ENCODE results near the gene TP73. TPM values are rescaled to one million over a fixed set of nuclear protein-coding genes. Genes with fewer than 3 reads are reported as not detected.

TP73 gene
- total RNA-seq: under 0.01 TPM

- DNase-seq (ENCODE audit: low read depth in 2 of 3, low spot score in 2 of 3): no peak
Observed at GRCh38 chr1:3651930-3652547, at the start of gene TP73. Gene TP73, plus strand, starts transcription at chr1:3652516. Its CDS starts 29,850 bp downstream, at chr1:3682366.

DNA sequence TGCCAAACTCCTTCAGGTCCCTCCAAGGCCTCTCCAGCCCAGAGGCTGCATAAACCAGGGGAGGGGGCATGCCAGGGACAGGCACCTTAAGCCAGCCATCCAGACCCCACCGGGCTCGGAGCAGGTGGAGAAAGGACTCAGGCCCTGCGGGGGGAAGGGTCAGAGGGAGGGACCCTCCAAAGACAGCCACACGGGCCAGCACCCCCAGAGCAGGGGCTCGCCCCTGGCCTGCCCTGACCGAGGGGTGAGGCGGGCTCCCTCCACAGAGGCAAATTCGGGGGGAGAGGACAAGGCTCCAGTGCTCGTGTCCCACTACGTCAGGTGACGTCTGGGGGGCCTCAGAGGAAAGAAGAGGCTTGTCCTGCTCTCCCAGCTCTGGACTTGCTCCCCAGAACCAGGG lies 49.2 kb upstream of the TP73 start:
- no peak for DNase-seq (ENCODE audit: low read depth in 2 of 3, low spot score in 2 of 3)

GRCh38 chr1:3603571-3604467 lies 48.5 kb upstream of the TP73 start:
- no peak for DNase-seq (ENCODE audit: low read depth in 2 of 3, low spot score in 2 of 3)

DNA sequence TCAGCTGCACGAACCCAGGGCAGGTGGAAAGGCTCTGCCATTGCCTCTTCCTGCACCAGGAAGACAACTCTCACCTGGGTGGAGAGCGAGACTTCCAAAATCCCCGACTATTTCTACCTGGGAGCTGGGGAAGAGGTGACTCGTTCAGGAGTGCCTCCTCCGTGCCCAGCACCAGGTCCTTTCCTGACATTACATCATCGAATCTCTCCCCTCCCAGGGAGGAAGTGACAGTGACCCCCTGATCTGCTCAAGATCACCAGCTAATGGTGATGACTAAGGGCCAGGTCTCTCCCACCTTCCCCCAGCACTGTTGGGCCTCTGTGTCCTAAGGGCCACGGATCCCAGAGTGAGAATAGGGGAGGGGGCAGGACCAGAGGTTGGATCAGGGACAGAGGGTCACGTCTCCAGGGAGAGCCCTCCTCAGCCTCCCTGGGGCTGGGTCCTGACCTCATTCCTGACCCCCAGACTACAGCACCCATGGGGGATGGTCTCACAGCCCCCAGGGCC lies 47.8 kb upstream of the TP73 start:
- no peak for DNase-seq (ENCODE audit: low read depth in 2 of 3, low spot score in 2 of 3)

- DNase-seq (ENCODE audit: low read depth in 2 of 3, low spot score in 2 of 3): no peak
Observed at GRCh38 chr1:3604997-3605823, 47.1 kb upstream of the TP73 start.

- DNase-seq (ENCODE audit: low read depth in 2 of 3, low spot score in 2 of 3): no peak
Observed at GRCh38 chr1:3606779-3607702, 45.3 kb upstream of the TP73 start.

DNA sequence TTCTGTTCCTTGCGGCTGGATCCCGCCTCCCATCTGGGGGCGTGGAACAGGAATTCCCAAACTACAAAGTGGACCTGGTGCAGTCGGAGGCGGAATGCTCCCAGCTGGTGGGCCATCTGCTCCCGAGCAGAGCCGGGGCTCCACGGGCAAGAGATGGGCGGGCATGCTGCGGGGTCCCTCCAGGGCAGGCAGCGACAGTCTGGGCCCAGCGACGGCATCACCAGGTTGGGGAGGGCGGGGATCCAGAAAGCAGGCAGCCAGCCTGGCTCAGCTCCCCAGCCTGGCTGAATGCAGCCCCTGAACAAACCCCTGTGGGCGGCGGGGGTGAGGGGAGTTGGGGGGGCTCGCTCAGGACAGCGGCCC lies 44.6 kb upstream of the TP73 start:
- no peak for DNase-seq (ENCODE audit: low read depth in 2 of 3, low spot score in 2 of 3)

GRCh38 chr1:3608154-3608553 lies 44.2 kb upstream of the TP73 start:
- DNase-seq (ENCODE audit: low read depth in 2 of 3, low spot score in 2 of 3): no peak

DNA sequence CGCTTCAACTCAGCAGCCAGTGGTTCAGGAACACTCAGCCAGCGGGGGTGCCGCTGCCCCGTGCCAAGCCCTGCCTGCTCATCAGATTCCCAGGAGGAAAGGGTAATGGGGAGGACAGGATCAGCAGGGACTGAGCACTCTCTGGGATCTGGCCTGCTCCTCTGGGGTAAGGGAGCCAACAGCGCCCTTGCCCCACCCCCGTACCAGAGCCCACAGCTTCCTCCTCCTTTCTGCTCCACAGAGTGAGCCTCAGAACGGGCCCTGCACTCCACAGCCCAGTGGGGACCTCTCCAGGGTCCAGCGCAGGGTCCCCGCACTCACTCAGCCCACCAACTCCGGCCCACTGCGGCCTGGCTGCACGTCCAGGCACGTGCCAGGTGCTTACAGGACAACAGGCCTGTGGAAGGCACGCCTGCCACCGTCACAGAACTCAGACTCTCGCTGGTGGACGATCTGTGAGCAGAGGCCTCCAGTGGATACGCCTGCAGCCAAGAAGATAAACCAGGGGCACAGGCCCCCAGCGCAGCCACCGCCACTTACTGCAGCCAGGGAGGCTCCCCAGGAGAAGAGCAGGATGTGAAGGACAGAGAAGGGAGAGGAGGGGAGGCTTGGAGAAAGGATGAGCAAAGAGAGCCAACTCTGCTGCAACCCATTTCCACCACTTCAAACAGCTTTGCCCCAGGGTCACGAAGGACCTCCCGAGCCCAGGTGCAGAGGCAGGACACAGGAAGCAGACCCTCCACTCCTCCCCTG lies 43.1 kb upstream of the TP73 start:
- peak in 1 of 3 donors; percentile 27 for DNase-seq (ENCODE audit: low read depth in 2 of 3, low spot score in 2 of 3)

DNA sequence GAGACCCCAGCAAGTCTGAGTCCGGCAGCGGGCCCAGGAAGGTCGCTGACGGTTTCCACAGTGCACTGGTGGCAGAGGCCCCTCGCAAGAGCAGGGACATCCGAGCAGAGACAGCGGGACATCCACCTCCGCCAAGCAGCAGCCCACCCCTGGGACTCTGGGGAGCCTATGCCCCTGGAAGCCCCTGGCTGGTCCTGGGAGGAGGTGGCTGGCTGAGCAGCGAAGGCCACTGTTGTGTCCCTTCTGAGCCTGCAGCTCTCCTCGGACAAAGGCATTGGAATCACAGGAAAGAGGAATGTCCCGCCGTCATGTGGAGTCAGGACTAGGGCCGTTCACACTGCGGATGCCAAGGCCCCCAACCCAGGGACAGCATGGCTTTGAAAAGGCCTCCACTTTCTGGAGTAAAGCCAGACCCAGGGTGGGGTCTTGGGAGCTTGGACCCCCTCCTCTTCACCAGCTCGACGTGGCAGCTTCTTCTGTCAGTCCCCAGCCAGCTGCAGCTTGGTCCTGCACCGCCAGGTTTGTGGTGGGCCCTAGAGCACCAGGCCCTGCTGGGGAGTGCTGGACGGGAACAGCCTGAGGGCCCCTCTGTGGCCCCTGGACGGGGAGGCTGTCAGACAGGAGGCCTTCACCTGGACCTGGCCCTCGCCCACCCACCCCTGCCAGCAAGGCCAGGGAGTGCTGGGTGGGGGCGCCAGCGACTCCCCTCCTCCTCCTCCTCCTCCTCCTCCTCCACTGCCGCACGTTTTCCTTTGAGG lies 42.4 kb upstream of the TP73 start:
- DNase-seq (ENCODE audit: low read depth in 2 of 3, low spot score in 2 of 3): no peak

DNA sequence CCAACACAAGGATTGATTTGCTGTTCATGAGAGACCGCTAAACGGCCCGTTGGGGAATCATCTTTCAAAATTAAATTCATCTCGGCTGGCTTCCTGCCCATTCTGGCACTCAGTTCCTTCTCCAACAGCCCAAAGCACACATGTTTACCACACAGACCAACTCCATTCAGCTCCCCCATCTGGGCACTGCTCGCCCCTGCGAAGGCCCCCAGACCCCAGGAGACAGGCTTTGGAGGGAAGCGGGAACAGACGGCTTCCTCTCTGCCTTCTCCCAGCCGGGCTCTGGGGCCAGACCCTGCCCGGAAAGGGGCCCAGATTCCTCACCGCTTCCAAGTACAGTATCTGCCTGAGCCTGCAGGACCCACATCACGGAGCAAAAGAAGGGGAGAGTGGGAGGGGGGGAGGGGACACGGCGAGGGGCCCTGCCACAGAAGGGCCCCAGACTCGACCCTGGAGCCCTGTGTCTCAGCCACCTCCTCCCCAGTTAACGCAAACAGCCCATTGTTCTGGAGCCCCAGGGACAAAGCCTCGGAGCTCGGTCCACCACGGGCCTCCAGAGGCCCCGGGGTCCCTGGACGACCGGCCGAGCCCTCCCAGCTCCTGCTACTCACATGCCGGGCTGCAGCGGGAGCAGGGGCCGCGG lies 41.7 kb upstream of the TP73 start:
- peak in 2 of 3 donors; percentile 49 to 73 for DNase-seq (ENCODE audit: low read depth in 2 of 3, low spot score in 2 of 3)

- DNase-seq (ENCODE audit: low read depth in 2 of 3, low spot score in 2 of 3): peak in 2 of 3 donors; percentile 67 to 77
Observed at GRCh38 chr1:3611170-3612019, 40.9 kb upstream of the TP73 start, which contains the start of gene MEGF6. Gene MEGF6, minus strand, starts transcription at chr1:3611508. Its CDS starts 240 bp downstream, at chr1:3611268.

GRCh38 chr1:3612123-3612522 lies 40.2 kb upstream of the TP73 start:
- no peak for DNase-seq (ENCODE audit: low read depth in 2 of 3, low spot score in 2 of 3)

- DNase-seq (ENCODE audit: low read depth in 2 of 3, low spot score in 2 of 3): peak in 2 of 3 donors; percentile 31 to 41
Observed at GRCh38 chr1:3614755-3615742, 37.3 kb upstream of the TP73 start.

DNA sequence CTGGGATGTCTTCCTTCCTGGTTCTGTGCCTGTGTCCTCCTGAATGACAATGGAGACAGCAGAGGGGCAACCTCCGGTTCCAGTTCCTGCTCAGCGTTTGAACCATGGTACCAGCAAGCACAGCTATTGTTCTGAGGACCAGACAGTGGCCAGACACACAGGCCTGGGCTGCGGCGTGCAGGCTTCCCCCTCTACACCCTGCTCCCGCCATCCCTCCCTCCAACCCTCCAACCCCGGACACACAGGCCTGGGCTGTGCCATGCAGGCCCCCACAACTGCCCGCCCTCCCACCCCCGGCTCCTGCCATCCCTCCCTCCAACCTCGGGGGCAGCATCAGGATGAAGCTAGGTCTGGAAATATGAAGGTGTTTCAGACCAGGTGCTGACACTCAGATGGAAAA lies 35.5 kb upstream of the TP73 start:
- DNase-seq (ENCODE audit: low read depth in 2 of 3, low spot score in 2 of 3): no peak
